BLaER1 treated with 17β-estradiol and CSF1 and Interleukin-3, amounts not matched to agents 10 nM and 100 nM (cell line): ENCODE results near the gene KCNK10.
A peak's percentile ranks its signal among the peaks of the same experiment; 100 is the strongest.

Source experiments
- H3K27ac ChIP-seq, 11 experiments: shearing (Covaris generic); formaldehyde crosslinking; 2 replicates each; pipeline ENCODE4 v1.8.1; 2022
- H3K27me3 ChIP-seq, 11 experiments: shearing (Covaris generic); formaldehyde crosslinking; 2 replicates each; pipeline ENCODE4 v1.8.1; 2022
- H3K36me3 ChIP-seq, 11 experiments: shearing (Covaris generic); formaldehyde crosslinking; 2 replicates each; pipeline ENCODE4 v1.8.1; 2022
- H3K4me1 ChIP-seq, 10 experiments: shearing (Covaris generic); formaldehyde crosslinking; 2 replicates each; pipeline ENCODE4 v1.8.1; 2022
- H3K4me2 ChIP-seq, 11 experiments: shearing (Covaris generic); formaldehyde crosslinking; 2 replicates each; pipeline ENCODE4 v1.8.1; 2022
- H3K4me3 ChIP-seq, 10 experiments: shearing (Covaris generic); formaldehyde crosslinking; 2 replicates each; pipeline ENCODE4 v1.8.1; 2022
- H3K9ac ChIP-seq, 11 experiments: shearing (Covaris generic); formaldehyde crosslinking; 2 replicates each; pipeline ENCODE4 v1.8.1; 2022
- H3K9me3 ChIP-seq, 11 experiments: shearing (Covaris generic); formaldehyde crosslinking; replicated peaks in 1 of 11; 2 replicates each; pipeline ENCODE4 v1.8.1; 2022
- H4K20me1 ChIP-seq, 11 experiments: shearing (Covaris generic); formaldehyde crosslinking; 2 replicates each; pipeline ENCODE4 v1.8.1; 2022
- Cebpa-rat ChIP-seq, 11 experiments: shearing (Covaris generic); IDR thresholded peaks; 2 replicates each; pipeline ENCODE4 v1.8.1; 2022

KCNK10 gene

GRCh38 chr14:88297306-88297705 lies 25.8 kb downstream of the KCNK10 start:
- H4K20me1 ChIP-seq, result no peaks in the 10 kb centered on the region
- no peaks in the 10 kb centered on the region for H3K36me3 ChIP-seq
- H3K9ac ChIP-seq, result no peak overlapping the region; a peak in 1 of 22 replicates
- peaks cover 22 to 74% (median 57%) of the 10 kb centered on the region in 10 experiments; a peak in 19 of 20 replicates for H3K4me1 ChIP-seq
- peak overlapping the region in 9 of 11 experiments; percentile 24 to 86 (median 73); a peak in 18 of 22 replicates for H3K4me2 ChIP-seq
- peaks cover 0 to 7% (median 0%) of the 10 kb centered on the region in 11 experiments; a peak in 3 of 22 replicates for H3K9me3 ChIP-seq
- H3K4me3 ChIP-seq, result no peak overlapping the region
- no peak; a peak in 1 of 22 replicates for TF ChIP-seq Cebpa-rat (IDR thresholded peaks at IDR 0.05)
- no peaks in the 10 kb centered on the region for H3K27me3 ChIP-seq
- peak overlapping the region in 7 of 11 experiments; percentile 9 to 66 (median 54); a peak in 11 of 22 replicates for H3K27ac ChIP-seq

- TF ChIP-seq Cebpa-rat (IDR thresholded peaks at IDR 0.05), result no peak
- H3K27me3 ChIP-seq, result no peaks in the 10 kb centered on the region
- peaks cover 22 to 64% (median 55%) of the 10 kb centered on the region in 10 experiments; a peak in 19 of 20 replicates for H3K4me1 ChIP-seq
- no peaks in the 10 kb centered on the region for H3K9me3 ChIP-seq
- H3K4me3 ChIP-seq, result no peak overlapping the region
- H3K36me3 ChIP-seq, result no peaks in the 10 kb centered on the region
- no peak overlapping the region for H3K9ac ChIP-seq
- H4K20me1 ChIP-seq, result no peaks in the 10 kb centered on the region
- peak overlapping the region in 8 of 11 experiments; percentile 24 to 86 (median 73); a peak in 14 of 22 replicates for H3K4me2 ChIP-seq
- H3K27ac ChIP-seq, result peak overlapping the region in 4 of 11 experiments; percentile 54 to 66 (median 58); a peak in 6 of 22 replicates
Measured at GRCh38 chr14:88296351-88296750, 26.7 kb downstream of the KCNK10 start.

GRCh38 chr14:88289996-88290395 lies 33.1 kb downstream of the KCNK10 start:
- no peak overlapping the region for H3K9ac ChIP-seq
- H3K27me3 ChIP-seq, result no peaks in the 10 kb centered on the region
- H3K4me3 ChIP-seq, result no peak overlapping the region
- H3K9me3 ChIP-seq, result peaks cover 0 to 6% (median 0%) of the 10 kb centered on the region in 11 experiments; a peak in 2 of 22 replicates
- no peaks in the 10 kb centered on the region for H4K20me1 ChIP-seq
- peaks cover 0 to 4% (median 0%) of the 10 kb centered on the region in 10 experiments; a peak in 1 of 20 replicates for H3K4me1 ChIP-seq
- no peak for TF ChIP-seq Cebpa-rat (IDR thresholded peaks at IDR 0.05)
- no peaks in the 10 kb centered on the region for H3K36me3 ChIP-seq
- no peak overlapping the region for H3K27ac ChIP-seq
- H3K4me2 ChIP-seq, result no peak overlapping the region

GRCh38 chr14:88289234-88289633 lies 33.8 kb downstream of the KCNK10 start:
- H3K36me3 ChIP-seq, result no peaks in the 10 kb centered on the region
- H3K27ac ChIP-seq, result no peak overlapping the region
- H4K20me1 ChIP-seq, result no peaks in the 10 kb centered on the region
- H3K4me1 ChIP-seq, result peaks cover 0 to 4% (median 0%) of the 10 kb centered on the region in 10 experiments; a peak in 1 of 20 replicates
- no peak overlapping the region; a peak in 2 of 22 replicates for H3K4me2 ChIP-seq
- no peaks in the 10 kb centered on the region for H3K27me3 ChIP-seq
- no peak overlapping the region for H3K4me3 ChIP-seq
- no peak overlapping the region for H3K9ac ChIP-seq
- TF ChIP-seq Cebpa-rat (IDR thresholded peaks at IDR 0.05), result no peak
- peaks cover 0 to 6% (median 0%) of the 10 kb centered on the region in 11 experiments; a peak in 2 of 22 replicates for H3K9me3 ChIP-seq

- no peak for TF ChIP-seq Cebpa-rat (IDR thresholded peaks at IDR 0.05)
- H3K27ac ChIP-seq, result no peak overlapping the region
Measured at GRCh38 chr14:88286309-88286708, 36.8 kb downstream of the KCNK10 start.

GRCh38 chr14:88281447-88281846 lies 41.6 kb downstream of the KCNK10 start:
- no peak overlapping the region for H3K4me2 ChIP-seq
- peaks cover 0 to 22% (median 0%) of the 10 kb centered on the region in 10 experiments; a peak in 9 of 20 replicates for H3K4me1 ChIP-seq
- no peak for TF ChIP-seq Cebpa-rat (IDR thresholded peaks at IDR 0.05)

More at GRCh38 chr14:88286309-88286708, 36.8 kb downstream of the KCNK10 start:
- H3K9ac ChIP-seq, result no peak overlapping the region
- no peaks in the 10 kb centered on the region for H3K36me3 ChIP-seq
- no peaks in the 10 kb centered on the region for H4K20me1 ChIP-seq
- no peaks in the 10 kb centered on the region for H3K27me3 ChIP-seq
- peaks cover 0 to 4% (median 0%) of the 10 kb centered on the region in 10 experiments; a peak in 1 of 20 replicates for H3K4me1 ChIP-seq
- H3K4me3 ChIP-seq, result no peak overlapping the region
- no peak overlapping the region for H3K4me2 ChIP-seq
- H3K9me3 ChIP-seq, result peaks cover 0 to 6% (median 0%) of the 10 kb centered on the region in 11 experiments; a peak in 2 of 22 replicates

GRCh38 chr14:88276923-88277596 lies 46.0 kb downstream of the KCNK10 start:
- H3K4me3 ChIP-seq, result no peak overlapping the region
- peak overlapping the region in 4 of 11 experiments; percentile 43 to 77 (median 52); a peak in 8 of 22 replicates for H3K4me2 ChIP-seq
- H3K9me3 ChIP-seq, result peaks cover 0 to 11% (median 0%) of the 10 kb centered on the region in 11 experiments; a peak in 5 of 22 replicates

More at GRCh38 chr14:88281447-88281846, 41.6 kb downstream of the KCNK10 start:
- peaks cover 0 to 11% (median 0%) of the 10 kb centered on the region in 11 experiments; a peak in 7 of 22 replicates for H3K9me3 ChIP-seq
- H3K27me3 ChIP-seq, result no peaks in the 10 kb centered on the region
- H3K36me3 ChIP-seq, result no peaks in the 10 kb centered on the region
- H3K4me3 ChIP-seq, result no peak overlapping the region
- no peak overlapping the region for H3K9ac ChIP-seq
- no peaks in the 10 kb centered on the region for H4K20me1 ChIP-seq
- H3K27ac ChIP-seq, result no peak overlapping the region

GRCh38 chr14:88272390-88273269 lies 50.4 kb downstream of the KCNK10 start:
- no peak for TF ChIP-seq Cebpa-rat (IDR thresholded peaks at IDR 0.05)
- Histone ChIP-seq H3K27ac (no peak overlapping the region), H3K4me2 (peak overlapping the region in 3 of 11 experiments; percentile 17 to 43 (median 20); a peak in 2 of 22 replicates), H3K9me3 (no peaks in the 10 kb centered on the region), H3K36me3 (no peaks in the 10 kb centered on the region), H4K20me1 (no peaks in the 10 kb centered on the region), H3K9ac (no peak overlapping the region), H3K27me3 (no peaks in the 10 kb centered on the region), H3K4me3 (no peak overlapping the region), H3K4me1 (peaks cover 0 to 54% (median 7%) of the 10 kb centered on the region in 10 experiments; a peak in 11 of 20 replicates)

More at GRCh38 chr14:88276923-88277596, 46.0 kb downstream of the KCNK10 start:
- Histone ChIP-seq H3K9ac (no peak overlapping the region), H3K4me1 (peaks cover 0 to 56% (median 7%) of the 10 kb centered on the region in 10 experiments; a peak in 11 of 20 replicates), H3K27ac (peak overlapping the region in 2 of 11 experiments; percentile 1 to 15; a peak in 1 of 22 replicates), H3K36me3 (no peaks in the 10 kb centered on the region), H3K27me3 (no peaks in the 10 kb centered on the region), H4K20me1 (no peaks in the 10 kb centered on the region)
- no peak for TF ChIP-seq Cebpa-rat (IDR thresholded peaks at IDR 0.05)
